Brain microvascular endothelial cell (primary cell): ENCODE results near the gene CACNA2D2.
A peak's percentile ranks its signal among the peaks of the same experiment; 100 is the strongest.

ENCODE experiments used
- DNase-seq: peaks from one replicate; pipeline ENCODE4 v3.0.0-alpha.2; 2020
- H3K27ac ChIP-seq: fragments of 250-450 bp; sonication (Bioruptor Pico); 2 replicates; pipeline ENCODE4 v1.5.1; 2020; ENCODE audit warnings: mild to moderate bottlenecking, moderate library complexity
- H3K27me3 ChIP-seq: fragments of 250-450 bp; sonication (Bioruptor Pico); replicated peaks from 2 replicates; pipeline ENCODE4 v1.5.1; 2020; ENCODE audit warnings: mild to moderate bottlenecking
- H3K36me3 ChIP-seq: fragments of 250-450 bp; sonication (Bioruptor Pico); replicated peaks from 2 replicates; pipeline ENCODE4 v1.5.1; 2020; ENCODE audit warnings: mild to moderate bottlenecking
- H3K4me3 ChIP-seq: 2 replicates; pipeline ENCODE4 v1.5.1; 2011; ENCODE audit warnings: low read depth, mild to moderate bottlenecking, control low read depth, low read length, moderate library complexity
- in situ Hi-C: cut with HindIII; loops from 2 replicates; pipeline ENCODE4 v1.10.0; 2017; ENCODE audit warnings: low sequenced_read_pairs, low pct_ligation_motif_present
- TF ChIP-seq, protein P1 (sequence below): IDR thresholded peaks from 2 replicates; pipeline ENCODE4 v1.5.1; 2011; ENCODE audit warnings: low read depth, mild to moderate bottlenecking, moderate library complexity, low read length, control low read depth, inconsistent platforms; ENCODE audit errors: missing control alignments

Gene CACNA2D2

DNA sequence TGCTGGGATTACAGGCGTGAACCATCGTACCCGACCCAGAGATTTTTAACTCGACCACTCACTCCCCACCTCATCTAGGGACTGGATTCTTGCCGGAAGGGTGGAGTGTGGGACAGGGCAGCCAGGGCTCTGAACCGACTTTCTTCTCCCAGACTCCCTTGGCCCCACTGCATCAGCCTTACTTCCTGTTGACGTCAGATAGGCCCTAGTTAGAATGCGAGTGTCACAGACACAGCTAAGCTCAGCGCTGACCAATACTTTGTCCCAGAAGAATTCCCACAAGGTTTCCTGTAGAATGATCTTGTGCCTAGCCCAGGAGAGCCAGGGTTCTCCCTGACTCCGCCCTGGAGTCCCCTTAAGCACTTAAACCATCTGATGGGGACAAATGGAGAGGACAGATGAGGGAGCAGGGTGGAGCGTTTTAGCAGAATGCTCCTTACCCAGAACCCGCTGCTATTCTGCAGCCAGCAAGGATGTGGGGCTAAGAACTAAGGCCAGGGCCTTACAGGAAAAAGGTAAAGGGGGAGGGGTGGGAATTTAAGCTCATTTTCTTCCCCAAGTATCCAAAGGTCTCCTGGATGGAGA is 169.6 kb downstream of the CACNA2D2 start:
- DNase-seq: peak; percentile 94
- Histone ChIP-seq H3K4me3 (no peak overlapping the region), H3K36me3 (peaks cover 27% of the 10 kb centered on the region), H3K27me3 (no peaks in the 10 kb centered on the region), H3K27ac (peak overlapping the region; percentile 94)
- in situ Hi-C loops: no loop called here
- TF ChIP-seq, protein P1, sequence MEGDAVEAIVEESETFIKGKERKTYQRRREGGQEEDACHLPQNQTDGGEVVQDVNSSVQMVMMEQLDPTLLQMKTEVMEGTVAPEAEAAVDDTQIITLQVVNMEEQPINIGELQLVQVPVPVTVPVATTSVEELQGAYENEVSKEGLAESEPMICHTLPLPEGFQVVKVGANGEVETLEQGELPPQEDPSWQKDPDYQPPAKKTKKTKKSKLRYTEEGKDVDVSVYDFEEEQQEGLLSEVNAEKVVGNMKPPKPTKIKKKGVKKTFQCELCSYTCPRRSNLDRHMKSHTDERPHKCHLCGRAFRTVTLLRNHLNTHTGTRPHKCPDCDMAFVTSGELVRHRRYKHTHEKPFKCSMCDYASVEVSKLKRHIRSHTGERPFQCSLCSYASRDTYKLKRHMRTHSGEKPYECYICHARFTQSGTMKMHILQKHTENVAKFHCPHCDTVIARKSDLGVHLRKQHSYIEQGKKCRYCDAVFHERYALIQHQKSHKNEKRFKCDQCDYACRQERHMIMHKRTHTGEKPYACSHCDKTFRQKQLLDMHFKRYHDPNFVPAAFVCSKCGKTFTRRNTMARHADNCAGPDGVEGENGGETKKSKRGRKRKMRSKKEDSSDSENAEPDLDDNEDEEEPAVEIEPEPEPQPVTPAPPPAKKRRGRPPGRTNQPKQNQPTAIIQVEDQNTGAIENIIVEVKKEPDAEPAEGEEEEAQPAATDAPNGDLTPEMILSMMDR: no peak

DNA sequence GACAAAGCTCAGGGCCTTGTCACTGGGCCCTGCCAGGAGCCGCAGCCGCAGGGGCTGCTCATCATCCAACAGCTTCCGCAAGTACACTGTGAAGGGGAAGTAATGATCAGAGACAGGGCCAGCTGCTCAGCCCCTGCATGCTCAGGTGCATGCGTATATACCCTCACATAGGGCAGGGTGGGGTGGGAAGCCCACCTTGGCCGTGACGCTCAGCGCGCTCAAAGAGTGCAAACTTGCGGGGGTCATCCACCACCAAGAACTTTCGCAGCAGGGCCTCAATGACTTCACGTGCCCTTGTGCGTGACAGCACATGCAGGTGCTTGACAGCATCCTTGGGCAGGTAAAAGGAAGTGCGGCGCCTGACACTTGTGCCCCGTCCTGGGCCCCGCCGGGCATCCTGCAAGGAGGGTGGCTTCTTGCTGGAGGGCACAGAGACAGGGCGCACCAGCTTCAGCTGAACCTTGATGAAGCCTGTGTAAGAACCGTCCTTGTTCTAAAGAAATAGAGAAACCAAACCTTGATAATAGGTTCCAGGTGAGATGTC is 172.0 kb downstream of the CACNA2D2 start:
- peaks cover 27% of the 10 kb centered on the region for H3K36me3 ChIP-seq
- in situ Hi-C loops: no loop called here
- DNase-seq: no peak
- no peak overlapping the region for H3K27ac ChIP-seq
- TF ChIP-seq, protein P1: no peak
- no peaks in the 10 kb centered on the region for H3K27me3 ChIP-seq
- no peak overlapping the region for H3K4me3 ChIP-seq

DNA sequence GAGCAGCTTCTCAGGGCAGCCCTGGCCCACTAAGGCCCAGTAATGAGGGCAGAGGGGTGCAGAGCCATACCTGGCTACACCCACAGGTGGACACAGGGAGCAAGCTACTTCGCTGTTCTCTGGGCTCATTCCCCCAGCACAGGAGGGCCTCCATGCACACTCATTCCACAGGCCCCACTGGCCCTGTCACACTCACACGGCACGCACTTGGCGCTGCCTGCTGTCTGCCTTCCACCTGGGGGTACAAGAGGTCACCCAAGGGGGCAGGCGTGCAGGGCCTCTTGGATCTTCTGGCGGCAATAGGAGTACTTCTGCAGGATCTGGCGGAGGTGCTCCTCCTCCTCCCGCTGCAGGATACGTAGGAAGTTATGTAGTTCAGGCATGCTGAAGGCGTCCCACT is 173.1 kb downstream of the CACNA2D2 start:
- no peaks in the 10 kb centered on the region for H3K27me3 ChIP-seq
- no peak overlapping the region for H3K4me3 ChIP-seq
- TF ChIP-seq, protein P1: no peak
- no peak for DNase-seq
- in situ Hi-C loops: no loop called here
- H3K27ac ChIP-seq: no peak overlapping the region
- peaks cover 30% of the 10 kb centered on the region for H3K36me3 ChIP-seq

DNA sequence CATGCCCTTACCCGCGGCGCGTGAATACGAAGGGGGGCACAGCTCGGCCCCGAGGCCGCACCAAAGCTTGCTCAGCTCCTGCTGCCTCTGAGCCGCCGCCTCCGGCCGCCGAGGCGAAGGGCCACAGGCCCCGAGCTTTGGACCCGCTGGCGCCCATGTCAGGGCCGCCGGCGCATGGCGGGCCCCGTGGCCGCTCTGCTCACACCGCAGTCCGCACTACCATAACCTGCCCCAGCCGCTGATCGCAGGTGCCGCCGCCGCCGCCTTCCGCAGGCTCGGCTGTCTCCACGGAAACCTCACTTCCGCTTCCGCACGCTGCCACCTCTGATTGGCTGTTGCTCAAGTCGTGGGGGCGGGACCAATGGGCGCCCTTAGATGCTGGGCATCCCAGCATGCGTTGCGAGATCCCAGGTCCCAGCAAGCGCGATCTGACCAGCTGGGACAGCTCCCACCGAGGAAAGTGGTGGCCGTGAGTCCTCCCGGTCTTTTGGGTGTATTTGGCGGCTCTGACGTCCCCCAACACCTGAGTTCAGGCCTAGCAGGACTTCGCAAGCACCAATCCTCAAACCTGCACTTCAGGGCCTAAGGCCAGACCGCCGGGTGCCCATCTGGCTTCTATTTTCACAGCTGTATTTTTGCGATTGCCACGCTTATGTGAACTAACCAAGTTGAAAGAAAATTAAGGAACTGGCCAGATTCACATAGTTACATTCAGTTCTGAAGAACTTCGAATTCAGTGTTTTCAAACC is 175.3 kb downstream of the CACNA2D2 start, which contains the start of gene TUSC2:
TSS of gene TUSC2 (minus strand) at position 281 of the 749 bp plus-strand sequence. CDS start at position 157, 124 bp downstream.
- H3K27ac ChIP-seq: peak within 1 kb of the TSS; percentile 26
- TF ChIP-seq, protein P1: no peak
- in situ Hi-C loops: no loop called here
- H3K27me3 ChIP-seq: no peaks in the 10 kb centered on the region
- peak; percentile 95 for DNase-seq
- peak within 1 kb of the TSS; percentile 84 for H3K4me3 ChIP-seq
- peaks cover 30% of the 10 kb centered on the region for H3K36me3 ChIP-seq

DNA sequence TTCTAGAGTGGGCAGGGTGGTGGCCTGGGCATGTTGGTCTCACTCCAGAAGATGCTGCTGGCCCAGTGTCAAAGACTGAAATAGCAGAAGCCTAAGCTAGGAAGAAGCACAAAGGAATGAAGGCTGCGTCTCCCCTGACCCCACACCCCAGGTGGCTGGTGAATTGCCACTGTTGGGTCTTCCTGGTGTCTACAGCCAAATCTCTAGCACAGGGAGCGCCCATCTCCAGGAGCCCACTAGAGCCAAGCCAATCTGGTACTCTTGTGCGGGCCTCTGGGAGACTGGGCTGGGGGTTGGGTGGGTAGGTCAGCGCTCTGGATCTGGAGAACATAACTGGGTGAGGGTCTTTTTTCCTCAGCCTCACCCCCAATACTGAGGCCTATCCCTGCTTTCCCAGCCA is 176.3 kb downstream of the CACNA2D2 start:
- H3K27ac ChIP-seq: no peak overlapping the region
- in situ Hi-C loops: no loop called here
- no peaks in the 10 kb centered on the region for H3K27me3 ChIP-seq
- no peak for DNase-seq
- peaks cover 30% of the 10 kb centered on the region for H3K36me3 ChIP-seq
- peak overlapping the region; percentile 84 for H3K4me3 ChIP-seq
- TF ChIP-seq, protein P1: no peak
